GM19455 (cell line): Measurements from ENCODE around the gene EIF3A.
A peak's percentile ranks its signal among the peaks of the same experiment; 100 is the strongest.
"Not testable (repeated sequence)": the region's sequence is repeated elsewhere in the genome, so short reads cannot be mapped to it uniquely, and the experiment has no call there.

Source experiments
- ATAC-seq: cut with Tn5 transposase; IDR thresholded peaks from one replicate; pipeline ENCODE4 v1.9.1; 2021; ENCODE audit not compliant: unreplicated experiment

Gene EIF3A, protein sequence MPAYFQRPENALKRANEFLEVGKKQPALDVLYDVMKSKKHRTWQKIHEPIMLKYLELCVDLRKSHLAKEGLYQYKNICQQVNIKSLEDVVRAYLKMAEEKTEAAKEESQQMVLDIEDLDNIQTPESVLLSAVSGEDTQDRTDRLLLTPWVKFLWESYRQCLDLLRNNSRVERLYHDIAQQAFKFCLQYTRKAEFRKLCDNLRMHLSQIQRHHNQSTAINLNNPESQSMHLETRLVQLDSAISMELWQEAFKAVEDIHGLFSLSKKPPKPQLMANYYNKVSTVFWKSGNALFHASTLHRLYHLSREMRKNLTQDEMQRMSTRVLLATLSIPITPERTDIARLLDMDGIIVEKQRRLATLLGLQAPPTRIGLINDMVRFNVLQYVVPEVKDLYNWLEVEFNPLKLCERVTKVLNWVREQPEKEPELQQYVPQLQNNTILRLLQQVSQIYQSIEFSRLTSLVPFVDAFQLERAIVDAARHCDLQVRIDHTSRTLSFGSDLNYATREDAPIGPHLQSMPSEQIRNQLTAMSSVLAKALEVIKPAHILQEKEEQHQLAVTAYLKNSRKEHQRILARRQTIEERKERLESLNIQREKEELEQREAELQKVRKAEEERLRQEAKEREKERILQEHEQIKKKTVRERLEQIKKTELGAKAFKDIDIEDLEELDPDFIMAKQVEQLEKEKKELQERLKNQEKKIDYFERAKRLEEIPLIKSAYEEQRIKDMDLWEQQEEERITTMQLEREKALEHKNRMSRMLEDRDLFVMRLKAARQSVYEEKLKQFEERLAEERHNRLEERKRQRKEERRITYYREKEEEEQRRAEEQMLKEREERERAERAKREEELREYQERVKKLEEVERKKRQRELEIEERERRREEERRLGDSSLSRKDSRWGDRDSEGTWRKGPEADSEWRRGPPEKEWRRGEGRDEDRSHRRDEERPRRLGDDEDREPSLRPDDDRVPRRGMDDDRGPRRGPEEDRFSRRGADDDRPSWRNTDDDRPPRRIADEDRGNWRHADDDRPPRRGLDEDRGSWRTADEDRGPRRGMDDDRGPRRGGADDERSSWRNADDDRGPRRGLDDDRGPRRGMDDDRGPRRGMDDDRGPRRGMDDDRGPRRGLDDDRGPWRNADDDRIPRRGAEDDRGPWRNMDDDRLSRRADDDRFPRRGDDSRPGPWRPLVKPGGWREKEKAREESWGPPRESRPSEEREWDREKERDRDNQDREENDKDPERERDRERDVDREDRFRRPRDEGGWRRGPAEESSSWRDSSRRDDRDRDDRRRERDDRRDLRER (N-terminal part only)

GRCh38 chr10:119080521-119081259 lies at the start of gene EIF3A:
Gene EIF3A (minus strand): TSS chr10:119080817. CDS start chr10:119080676, 141 bp downstream.
- peak; percentile 80 for ATAC-seq

DNA sequence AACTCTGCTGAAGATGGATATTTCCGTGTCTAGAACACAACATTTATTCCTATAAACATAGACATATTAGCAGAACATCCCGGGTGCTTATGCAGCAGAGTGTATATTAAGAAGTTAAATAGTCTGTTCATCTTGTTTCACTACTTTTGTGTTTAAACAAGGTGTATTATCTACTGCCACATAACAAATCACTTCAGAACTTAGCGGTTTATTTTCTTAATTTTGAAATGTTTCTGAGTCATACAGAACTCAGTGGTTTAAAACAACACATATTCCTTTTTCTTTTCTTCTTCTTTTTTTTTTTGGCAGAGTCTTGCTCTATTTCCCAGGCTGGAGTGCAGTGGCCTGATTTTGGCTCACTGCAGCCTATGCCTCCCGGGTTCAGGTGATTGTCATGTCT lies 49.1 kb upstream of the EIF3A start:
- ATAC-seq: no peak

- ATAC-seq: no peak
Measured at GRCh38 chr10:119125942-119126341, 45.3 kb upstream of the EIF3A start.

- no peak for ATAC-seq
Measured at GRCh38 chr10:119120875-119121274, 40.3 kb upstream of the EIF3A start.

DNA sequence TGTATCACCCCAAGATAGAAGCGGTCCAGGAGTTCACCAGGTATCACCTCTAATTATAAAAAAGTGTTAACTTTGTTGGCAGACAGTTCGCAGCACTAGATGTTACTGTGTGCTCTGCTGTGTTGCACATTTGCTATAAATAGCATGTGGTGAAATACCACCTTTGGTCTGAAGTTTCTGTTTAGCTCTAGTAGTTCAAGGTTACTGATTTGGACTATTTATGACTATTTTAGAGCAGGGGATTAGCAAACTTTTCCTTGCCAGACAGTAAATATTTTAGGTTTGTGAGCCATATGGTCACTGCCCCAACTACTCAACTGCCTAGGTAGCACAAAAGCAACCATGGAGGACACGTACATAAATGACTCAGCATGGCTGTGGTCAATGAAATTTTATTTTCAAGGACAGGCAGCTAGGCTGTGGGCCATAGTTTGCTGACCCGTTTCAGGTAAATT lies 39.8 kb upstream of the EIF3A start:
- peak; percentile 87 for ATAC-seq

GRCh38 chr10:119119400-119119799 lies 38.8 kb upstream of the EIF3A start:
- no peak for ATAC-seq

DNA sequence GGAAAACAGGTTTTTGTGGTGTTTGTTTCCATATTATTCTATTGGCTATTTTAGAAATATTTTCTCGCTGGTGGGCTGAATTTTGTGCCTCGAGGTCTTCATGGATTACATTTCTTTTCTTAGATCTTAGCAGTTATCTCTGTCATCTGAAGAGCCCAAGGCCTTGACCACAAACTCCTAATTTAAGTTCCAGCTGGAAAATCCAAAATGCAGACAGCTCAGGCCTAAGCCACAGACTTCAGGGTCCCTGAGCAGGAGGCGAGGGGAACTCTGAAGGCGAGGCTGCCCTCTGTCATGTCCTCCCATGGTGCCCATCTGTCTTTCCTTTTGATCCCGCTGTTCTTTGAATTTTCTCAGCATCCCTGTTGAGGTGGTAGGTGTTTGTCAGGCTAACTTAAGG lies 37.6 kb upstream of the EIF3A start:
- ATAC-seq: no peak

- no peak for ATAC-seq
Measured at GRCh38 chr10:119116326-119116951, 35.8 kb upstream of the EIF3A start.

- no peak for ATAC-seq
Measured at GRCh38 chr10:119115926-119116325, 35.3 kb upstream of the EIF3A start.

GRCh38 chr10:119113751-119114732 lies 33.4 kb upstream of the EIF3A start:
- ATAC-seq: no peak

GRCh38 chr10:119112056-119112455 lies 31.4 kb upstream of the EIF3A start:
- no peak for ATAC-seq

GRCh38 chr10:119107771-119108170 lies 27.2 kb upstream of the EIF3A start:
- not testable (repeated sequence) for ATAC-seq

DNA sequence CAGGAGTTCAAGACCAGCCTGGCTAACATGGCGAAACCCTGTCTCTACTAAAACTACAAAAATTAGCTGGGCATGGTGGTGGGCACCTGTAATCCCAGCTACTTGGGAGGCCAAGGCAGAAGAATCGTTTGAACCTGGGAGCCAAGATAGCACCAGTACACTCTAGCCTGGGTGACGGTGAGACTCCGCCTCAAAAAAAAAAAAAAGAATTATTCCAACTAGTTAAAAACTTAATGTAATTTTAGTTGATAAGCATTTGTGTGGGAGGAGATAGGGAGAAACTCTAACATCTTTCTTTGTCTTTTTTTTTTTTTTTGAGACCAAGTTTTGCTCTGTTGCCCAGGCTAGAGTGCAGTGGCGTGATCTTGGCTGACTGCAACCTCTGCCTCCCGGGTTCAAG lies 26.5 kb upstream of the EIF3A start:
- not testable (repeated sequence) for ATAC-seq

GRCh38 chr10:119105899-119106298 lies 25.3 kb upstream of the EIF3A start:
- ATAC-seq: not testable (repeated sequence)

DNA sequence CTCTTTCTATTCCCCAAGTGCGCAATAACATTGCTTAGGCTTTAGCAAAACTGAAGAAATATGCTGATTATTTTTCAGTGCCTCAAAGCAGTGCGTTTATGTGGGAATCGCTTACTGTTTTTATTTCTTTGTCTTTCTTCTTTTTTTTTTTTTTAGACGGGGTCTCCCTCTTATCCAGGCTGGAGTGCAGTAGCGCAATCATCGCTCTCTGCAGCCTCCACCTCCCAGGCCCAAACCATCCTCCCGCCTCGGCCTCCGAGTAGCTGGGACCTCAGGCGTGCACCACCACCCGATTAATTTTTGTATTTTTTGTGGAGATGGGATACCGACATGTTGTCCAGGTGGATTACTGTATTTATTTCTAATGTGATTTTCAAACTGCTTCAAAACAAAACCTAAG lies 24.5 kb upstream of the EIF3A start:
- no peak for ATAC-seq

- peak; percentile 34 for ATAC-seq
Measured at GRCh38 chr10:119104654-119105015, 24.0 kb upstream of the EIF3A start.

DNA sequence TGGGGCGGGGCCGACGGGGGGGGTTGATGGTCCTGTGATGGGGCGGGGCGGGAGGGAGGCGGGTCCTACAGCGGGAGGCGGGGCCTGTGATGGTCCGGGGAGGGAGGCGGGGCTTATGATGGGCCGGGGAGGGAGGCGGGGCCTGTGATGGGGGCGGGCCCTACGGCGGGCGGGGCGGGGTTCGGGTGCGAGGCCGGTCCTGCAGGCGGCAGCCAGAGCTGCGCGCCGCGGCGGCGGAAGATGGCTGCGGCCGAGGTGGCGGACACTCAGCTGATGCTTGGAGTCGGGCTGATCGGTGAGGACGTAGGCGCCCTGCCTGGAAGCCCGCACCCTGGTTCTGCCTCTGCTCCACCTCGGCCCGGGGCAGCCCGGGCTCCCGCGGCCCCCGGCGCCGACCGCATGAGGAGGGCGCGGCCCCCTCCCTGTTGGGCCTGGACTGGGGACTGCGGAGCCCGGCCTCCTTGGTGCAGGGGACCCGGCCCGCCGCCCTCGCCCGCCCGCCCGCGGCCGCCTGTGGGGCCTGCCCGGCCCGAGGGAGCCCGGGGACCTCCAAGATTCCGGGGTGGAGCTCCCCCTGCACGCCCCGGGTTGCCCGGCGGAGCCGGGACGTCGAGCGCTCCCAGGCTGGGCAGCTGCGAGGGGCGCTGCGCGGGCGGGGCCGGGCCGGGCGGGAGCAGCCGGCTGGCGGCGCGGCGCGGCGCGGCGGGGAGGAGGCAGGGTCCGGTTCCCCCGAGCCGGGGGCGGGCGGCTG lies 23.5 kb upstream of the EIF3A start, which contains the start of gene DENND10:
Gene DENND10, plus strand, starts transcription at position 211 of the 751 bp plus-strand sequence. Its CDS starts 30 bp downstream, at position 241.
- ATAC-seq: peak; percentile 84
